Prostate gland (tissue), 2 donors: Measurements from ENCODE around the gene MYADML2. TPM values are rescaled to one million over a fixed set of nuclear protein-coding genes. Genes with fewer than 3 reads are reported as not detected.

Experiments used
- DNase-seq: peaks from one replicate; pipeline ENCODE4 v3.0.0-alpha.2; 2019; ENCODE audit warnings: low spot score
- H3K27ac ChIP-seq, 2 donors: fragments of 200-600 bp; sonication (generic); 2 replicates each; pipeline ENCODE4 v1.5.1; 2017 to 2019
- H3K27me3 ChIP-seq: fragments of 200-600 bp; sonication (generic); replicated peaks from 2 replicates; pipeline ENCODE4 v1.5.1; 2019; ENCODE audit not compliant: insufficient read depth
- H3K36me3 ChIP-seq, 2 donors: fragments of 200-600 bp; sonication (generic); 1 replicate in 1 of 2; 2 replicates in 1 of 2; pipeline versions ENCODE4 v1.5.1 to v1.8.1; 2017 to 2019
- H3K4me1 ChIP-seq: fragments of 200-600 bp; sonication (generic); replicated peaks from 2 replicates; pipeline ENCODE4 v1.5.1; 2019
- H3K4me3 ChIP-seq, 2 donors: fragments of 200-600 bp; sonication (generic); 2 replicates each; pipeline ENCODE4 v1.5.1; 2017 to 2019
- H3K9me3 ChIP-seq: fragments of 200-600 bp; sonication (generic); 2 replicates; pipeline ENCODE4 v1.5.1; 2017
- CTCF ChIP-seq, 4 experiments: fragments of 200-600 bp in 2 of 4; fragments of 450-650 bp in 2 of 4; sonication (generic) in 2 of 4; IDR thresholded peaks; 1 replicate in 3 of 4; 2 replicates in 1 of 4; pipeline ENCODE4 v1.5.1; 2016 to 2019; ENCODE audit warnings: antibody characterized with exemption in 4 of 4, mild to moderate bottlenecking in 2 of 4, moderate library complexity in 2 of 4
- POLR2A ChIP-seq: fragments of 450-650 bp; IDR thresholded peaks from one replicate; pipeline ENCODE4 v1.6.1; 2016; ENCODE audit warnings: antibody characterized with exemption, mild to moderate bottlenecking
- POLR2AphosphoS5 ChIP-seq: sonication (generic); formaldehyde crosslinking; IDR thresholded peaks from one replicate; pipeline ENCODE4 v1.6.1; 2017; ENCODE audit warnings: antibody characterized with exemption
- WGBS: methylation state at CpG from one replicate; pipeline ENCODE4 v1.1.5; 2018; 5-methylcytosine and 5-hydroxymethylcytosine counted together
- intact Hi-C: fragments of 100-400 bp; cut with DNase I; formaldehyde crosslinking; loops from one replicate; pipeline ENCODE4 v1.14.2; 2022
- total RNA-seq, 2 donors: library from RNA; depleted of rRNA; stranded (reverse); fragments of >200 nt; gene quantifications; one replicate each; pipeline ENCODE4 v1.1.0, GENCODE V29; 2016

Gene MYADML2
- total RNA-seq, 2 donors from 2014 or later, result 0.14 TPM; not detected in 1

GRCh38 chr17:81944858-81945257 lies 2.2 kb downstream of the MYADML2 start:
- no peak overlapping the region for H3K4me3 ChIP-seq
- 88% methylated on average over 9 of the region's 9 CpGs for WGBS
- H3K36me3 ChIP-seq, result no peaks in the 10 kb centered on the region
- no peak overlapping the region for H3K27ac ChIP-seq
- H3K9me3 ChIP-seq, result no peaks in the 10 kb centered on the region
- intact Hi-C loops, result no loop called here
- no peaks in the 10 kb centered on the region for H3K4me1 ChIP-seq
- no peaks in the 10 kb centered on the region for H3K27me3 ChIP-seq
- DNase-seq, result no peak
- TF ChIP-seq CTCF (IDR thresholded peaks at IDR 0.05), result no peak
- TF ChIP-seq POLR2A, result no peak
- TF ChIP-seq POLR2AphosphoS5, result no peak

GRCh38 chr17:81942167-81942553 lies 4.9 kb downstream of the MYADML2 start:
- H3K27me3 ChIP-seq, result no peaks in the 10 kb centered on the region
- no peak overlapping the region for H3K27ac ChIP-seq
- no peak for DNase-seq
- H3K9me3 ChIP-seq, result no peaks in the 10 kb centered on the region
- TF ChIP-seq POLR2AphosphoS5 (no peak), POLR2A (no peak), CTCF (IDR thresholded peaks at IDR 0.05) (no peak)
- no peaks in the 10 kb centered on the region for H3K36me3 ChIP-seq
- no peak overlapping the region for H3K4me3 ChIP-seq
- intact Hi-C loops, result no loop called here
- H3K4me1 ChIP-seq, result no peaks in the 10 kb centered on the region
- 58% methylated on average over 10 of the region's 12 CpGs for WGBS

- H3K9me3 ChIP-seq, result no peaks in the 10 kb centered on the region
- no peak overlapping the region for H3K4me3 ChIP-seq
- 44% methylated on average over 27 of the region's 30 CpGs for WGBS
- H3K4me1 ChIP-seq, result no peaks in the 10 kb centered on the region
- no peak overlapping the region for H3K27ac ChIP-seq
- DNase-seq, result no peak
- no peaks in the 10 kb centered on the region for H3K27me3 ChIP-seq
- TF ChIP-seq POLR2AphosphoS5, result no peak
- no peaks in the 10 kb centered on the region for H3K36me3 ChIP-seq
- intact Hi-C loops, result no loop called here
These were observed 5.4 kb downstream of the MYADML2 start for GRCh38 chr17:81941484-81942166.

- Histone ChIP-seq H3K4me1 (no peaks in the 10 kb centered on the region), H3K36me3 (no peaks in the 10 kb centered on the region), H3K27ac (no peak overlapping the region), H3K4me3 (no peak overlapping the region), H3K9me3 (no peaks in the 10 kb centered on the region), H3K27me3 (no peaks in the 10 kb centered on the region)
- intact Hi-C loops, result no loop called here
- TF ChIP-seq POLR2A, result no peak
- TF ChIP-seq CTCF (IDR thresholded peaks at IDR 0.05), result no peak
- TF ChIP-seq POLR2AphosphoS5, result no peak
- WGBS, result 93% methylated on average over 55 of the region's 56 CpGs
- DNase-seq, result no peak
These were observed 6.2 kb downstream of the MYADML2 start for GRCh38 chr17:81940538-81941483.

GRCh38 chr17:81939881-81940385 lies 7.1 kb downstream of the MYADML2 start:
- no peak for TF ChIP-seq CTCF (IDR thresholded peaks at IDR 0.05)
- TF ChIP-seq POLR2AphosphoS5, result no peak
- no peak for TF ChIP-seq POLR2A
- Histone ChIP-seq H3K36me3 (no peaks in the 10 kb centered on the region), H3K27ac (no peak overlapping the region), H3K9me3 (no peaks in the 10 kb centered on the region), H3K27me3 (no peaks in the 10 kb centered on the region), H3K4me3 (no peak overlapping the region), H3K4me1 (no peaks in the 10 kb centered on the region)
- intact Hi-C loops, result no loop called here
- 62% methylated on average over 19 of the region's 21 CpGs for WGBS
- DNase-seq, result no peak
